HG03175 (cell line): Measurements from ENCODE around the gene GLMP.

ENCODE experiments used
- ATAC-seq: cut with Tn5 transposase; IDR thresholded peaks from one replicate; pipeline ENCODE4 v1.9.1; 2021; ENCODE audit warnings: mild to moderate bottlenecking, moderate library complexity; ENCODE audit not compliant: unreplicated experiment

GLMP gene

DNA sequence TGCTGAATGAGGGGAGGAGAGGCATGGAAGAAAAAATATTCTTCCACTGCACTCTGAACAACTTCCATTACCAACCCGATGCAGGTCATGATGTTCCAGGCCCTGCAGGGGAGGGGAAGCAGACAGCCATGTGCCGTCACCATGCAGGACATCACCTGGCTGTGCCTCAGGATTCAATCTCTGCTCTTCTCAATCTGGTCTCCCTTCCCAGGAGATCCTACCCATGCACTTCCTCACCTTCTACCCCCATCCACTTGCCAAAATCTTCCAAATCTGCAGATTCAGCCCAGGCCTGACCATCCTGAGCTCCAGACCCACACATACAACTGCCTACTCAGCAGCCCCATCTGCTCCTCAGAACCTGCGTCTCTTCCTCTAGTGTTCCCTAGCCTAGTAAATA, 41.8 kb downstream of the GLMP start:
- ATAC-seq, result no peak

DNA sequence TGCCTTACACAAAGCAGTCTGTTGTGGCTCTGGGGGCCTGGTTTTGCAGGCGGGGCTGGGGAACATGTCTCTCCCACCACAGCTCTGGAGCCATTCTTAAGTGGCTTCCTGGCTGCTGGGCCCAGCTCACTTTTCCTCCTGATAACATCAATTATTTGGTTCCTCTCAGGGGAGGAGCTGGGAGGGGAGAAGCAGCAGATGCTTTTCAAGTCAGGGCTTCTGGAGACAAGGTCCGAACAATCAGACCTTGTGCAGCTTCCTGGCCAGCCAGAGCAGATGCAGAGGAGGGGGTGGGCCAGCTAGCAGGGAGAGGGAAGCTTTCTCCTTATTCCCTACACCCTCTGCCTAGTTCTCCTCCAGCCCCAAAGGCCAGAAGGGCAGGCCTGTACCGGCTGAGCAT, 44.0 kb downstream of the GLMP start:
- no peak for ATAC-seq

DNA sequence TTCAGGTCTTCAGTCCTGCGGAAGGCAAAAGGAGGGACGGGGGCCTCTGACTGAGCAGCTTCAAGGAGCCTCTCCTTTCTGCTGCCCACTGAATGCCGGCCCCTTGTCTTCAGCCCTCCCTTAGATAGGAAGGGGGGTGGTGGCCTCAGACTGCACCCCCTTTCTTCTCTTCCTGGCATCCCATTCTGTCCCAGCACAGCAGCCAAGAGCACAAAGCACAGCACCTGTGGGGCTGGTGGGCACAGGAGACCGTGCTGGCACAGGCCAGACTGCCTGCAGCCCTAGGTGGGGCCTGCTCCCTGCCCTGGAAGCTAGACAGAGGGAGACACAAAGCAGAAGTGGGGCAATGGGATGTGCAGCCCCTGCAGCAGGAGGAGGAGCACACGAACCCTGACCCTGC, 45.9 kb downstream of the GLMP start:
- ATAC-seq, result no peak

DNA sequence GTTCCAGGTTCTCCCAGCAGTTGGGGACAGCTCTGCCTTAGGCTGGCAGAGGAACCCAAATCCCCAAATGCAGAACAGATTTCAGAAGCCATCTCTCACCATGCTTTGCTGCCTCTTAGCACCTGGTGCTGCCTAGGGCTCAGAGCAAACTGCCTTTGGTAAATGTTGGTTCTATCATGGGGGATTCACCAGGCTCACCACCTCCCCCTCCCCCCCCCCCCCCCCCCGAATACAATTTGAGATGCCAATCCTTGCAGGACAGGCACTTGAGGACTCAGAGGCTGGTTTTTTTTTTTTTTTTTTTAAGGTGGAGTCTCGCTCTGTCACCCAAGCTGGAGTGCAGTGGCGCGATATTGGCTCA, 47.2 kb downstream of the GLMP start:
- no peak for ATAC-seq

DNA sequence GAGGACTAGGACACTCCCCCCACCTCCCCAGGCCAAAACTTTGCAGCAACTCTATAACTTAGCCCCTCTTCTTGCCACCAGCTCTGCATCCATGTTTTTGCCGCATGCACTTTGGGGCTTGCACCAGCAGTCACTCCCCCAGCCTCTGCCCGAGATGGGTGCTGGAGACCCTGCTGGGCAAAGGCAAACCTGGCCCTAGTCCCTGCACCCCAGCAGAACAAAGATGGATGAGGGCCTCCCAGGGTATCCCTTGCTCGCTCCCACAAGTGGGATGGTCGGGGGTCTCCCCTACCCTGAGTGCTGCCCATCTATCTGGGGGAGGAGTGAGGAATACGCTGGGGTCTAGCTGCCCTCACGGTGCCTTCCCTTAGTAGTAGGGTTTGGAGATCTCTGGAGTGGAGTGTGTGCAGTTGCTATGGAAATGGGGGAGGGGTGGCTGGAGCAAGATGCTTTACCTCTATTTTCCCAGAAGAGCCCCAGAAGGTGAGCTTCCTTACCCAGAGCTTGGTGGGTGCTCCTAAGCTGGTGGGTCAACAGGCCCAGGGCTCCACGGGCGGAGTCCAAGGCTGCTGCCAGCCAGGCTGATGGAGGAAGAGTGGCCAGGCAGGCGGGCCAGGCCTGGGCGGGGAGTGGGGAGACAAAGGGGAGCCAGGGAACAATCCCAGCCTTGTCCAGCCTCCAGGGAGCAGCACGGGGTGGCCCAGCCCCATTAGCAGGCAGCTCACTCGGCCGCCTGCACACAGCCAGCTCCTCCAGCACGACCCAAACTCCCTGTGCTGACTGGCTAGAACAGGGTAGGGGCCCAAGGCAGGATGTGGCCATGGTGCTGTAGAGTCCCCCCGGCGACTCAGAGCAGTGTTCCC, 47.8 kb downstream of the GLMP start, which contains the start of gene PAQR6:
TSS of gene PAQR6 (minus strand) at position 597 of the 863 bp plus-strand sequence. CDS start 1,325 bp downstream, outside the sequence.
- ATAC-seq, result no peak

DNA sequence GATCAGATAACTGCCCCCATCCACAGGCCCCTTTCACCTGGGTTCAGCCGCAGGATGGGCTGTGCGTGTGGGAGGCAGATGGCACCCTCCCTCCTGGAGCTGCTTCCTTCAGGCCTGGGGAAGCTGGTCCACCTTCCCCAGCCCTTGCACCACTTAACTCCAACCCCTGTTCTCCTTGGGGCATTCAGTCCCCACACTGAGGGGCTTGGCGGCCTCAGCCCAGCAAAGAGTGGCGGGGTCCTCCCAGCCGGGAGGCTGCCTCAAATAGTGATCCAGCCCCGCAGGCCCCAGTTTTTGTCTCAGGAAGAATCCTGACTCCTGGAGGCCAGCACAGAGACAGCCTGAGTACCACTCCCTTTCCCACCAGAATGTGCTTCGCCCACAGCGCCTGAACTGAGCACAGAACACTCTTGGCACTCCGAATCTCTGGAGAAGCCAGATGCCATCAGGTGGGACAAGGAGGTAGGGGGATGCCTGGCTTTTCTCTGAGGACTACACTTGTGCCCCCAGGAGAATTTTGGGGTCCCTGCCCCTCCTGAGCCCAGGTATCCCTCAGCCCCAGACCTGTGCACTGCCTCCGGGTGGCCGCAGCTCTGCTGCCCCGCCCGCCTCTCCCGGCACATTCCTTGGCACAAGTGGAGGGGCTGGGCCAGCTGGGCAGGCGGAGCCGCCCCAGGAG, 48.6 kb downstream of the GLMP start:
- no peak for ATAC-seq

DNA sequence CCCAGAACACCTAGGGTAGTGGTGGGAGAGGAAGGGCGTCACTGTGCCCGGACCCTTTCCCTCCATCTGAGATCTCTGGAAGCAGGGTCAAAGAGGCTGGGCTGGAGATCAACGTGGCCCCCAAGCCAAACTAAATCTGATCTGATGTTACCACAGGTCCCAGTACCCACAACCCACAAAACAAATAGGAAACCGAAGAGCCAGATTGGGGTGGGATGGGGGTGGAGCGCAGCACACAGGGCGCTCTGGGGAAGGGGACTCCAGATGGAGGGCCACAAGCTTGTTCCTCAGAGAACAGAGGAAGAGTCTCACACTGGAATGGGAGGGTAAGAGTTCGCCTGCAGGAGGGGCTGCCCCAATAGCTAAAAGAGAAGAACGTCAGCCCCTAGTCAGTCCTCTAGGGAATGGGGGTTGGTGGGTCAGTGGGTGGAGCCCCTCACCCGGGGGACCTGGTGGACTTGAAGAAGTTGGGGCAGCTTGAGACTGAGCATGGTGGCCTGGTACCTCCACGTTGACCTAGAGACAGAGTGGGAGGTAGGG, 49.2 kb downstream of the GLMP start:
- ATAC-seq, result no peak

DNA sequence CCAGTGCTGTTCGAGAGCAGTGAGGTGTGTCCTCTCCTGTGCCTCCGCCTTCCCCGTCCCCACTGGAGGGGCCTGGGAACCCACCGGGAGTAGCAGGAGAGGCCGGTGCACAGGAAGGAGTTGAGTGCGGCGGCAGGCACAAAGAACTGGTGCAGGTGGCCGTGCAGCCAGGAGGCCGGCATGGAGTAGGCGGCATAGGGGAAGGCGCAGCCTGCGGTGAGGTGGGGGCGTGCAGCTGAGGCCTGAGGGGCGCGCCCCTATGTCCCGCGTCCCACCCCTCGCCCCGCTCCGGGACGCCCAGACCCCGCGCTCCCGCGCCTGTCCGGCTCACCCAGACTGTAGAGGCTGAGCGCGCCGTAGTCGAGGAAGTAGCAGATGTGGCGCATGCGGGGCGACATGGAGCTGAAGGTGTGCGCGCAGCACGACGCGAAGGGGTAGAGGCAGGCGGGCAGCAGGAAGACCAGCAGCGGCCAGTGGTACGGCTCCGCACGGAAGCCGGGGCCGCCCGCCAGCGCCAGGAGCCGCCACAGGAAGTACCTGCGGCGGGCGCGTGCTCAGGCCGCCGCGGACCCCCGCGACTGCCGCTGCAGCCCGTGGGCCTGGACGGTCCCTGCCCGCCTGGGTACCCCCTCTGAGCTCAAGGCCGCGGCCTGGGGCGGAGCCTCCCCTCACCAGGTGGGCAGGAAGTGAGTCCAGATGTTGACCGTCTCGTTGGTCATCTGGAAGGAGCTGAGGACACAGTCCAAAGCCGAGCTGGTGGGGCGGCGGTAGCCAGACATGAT, 49.8 kb downstream of the GLMP start:
- no peak for ATAC-seq

DNA sequence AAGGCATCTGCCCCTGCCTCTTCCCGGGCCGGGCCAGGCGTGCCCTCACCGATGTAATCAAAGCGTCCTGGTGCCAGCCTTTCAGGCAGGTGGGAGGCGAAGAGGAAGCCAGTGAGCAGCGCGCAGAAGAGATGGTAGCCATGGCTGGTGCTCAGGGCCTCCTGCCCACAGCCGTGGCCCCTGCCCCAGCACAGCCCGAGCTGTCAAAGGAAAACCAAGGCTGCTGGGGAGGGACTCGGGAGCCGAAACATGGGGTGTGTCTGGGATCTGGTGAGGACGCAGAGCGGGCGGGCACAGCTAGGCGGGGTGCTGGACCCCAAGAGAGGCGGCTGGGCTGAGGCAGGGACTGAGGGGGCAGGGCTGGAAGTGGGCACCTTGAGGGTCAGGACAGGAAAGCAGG, 50.8 kb downstream of the GLMP start:
- no peak for ATAC-seq

DNA sequence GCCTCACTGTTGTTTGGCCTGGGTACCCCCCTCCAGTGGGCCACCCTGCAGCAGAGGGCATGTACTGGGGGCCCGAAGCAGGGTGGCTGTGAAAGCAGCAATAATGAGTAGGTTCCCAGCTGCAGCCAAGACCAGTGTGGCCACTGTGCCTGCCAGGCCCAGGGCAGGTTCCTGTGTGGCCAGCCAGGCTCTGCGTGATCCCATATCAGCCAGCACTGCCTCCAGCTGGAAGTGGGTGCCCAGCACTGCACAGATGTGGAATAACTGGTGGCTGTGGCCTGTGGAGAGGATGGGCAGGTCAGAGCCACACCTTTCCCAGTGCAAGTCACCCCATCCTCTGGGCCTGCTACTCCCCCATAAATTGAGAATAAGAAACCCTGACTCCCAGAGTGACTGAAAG, 51.4 kb downstream of the GLMP start:
- ATAC-seq, result no peak

DNA sequence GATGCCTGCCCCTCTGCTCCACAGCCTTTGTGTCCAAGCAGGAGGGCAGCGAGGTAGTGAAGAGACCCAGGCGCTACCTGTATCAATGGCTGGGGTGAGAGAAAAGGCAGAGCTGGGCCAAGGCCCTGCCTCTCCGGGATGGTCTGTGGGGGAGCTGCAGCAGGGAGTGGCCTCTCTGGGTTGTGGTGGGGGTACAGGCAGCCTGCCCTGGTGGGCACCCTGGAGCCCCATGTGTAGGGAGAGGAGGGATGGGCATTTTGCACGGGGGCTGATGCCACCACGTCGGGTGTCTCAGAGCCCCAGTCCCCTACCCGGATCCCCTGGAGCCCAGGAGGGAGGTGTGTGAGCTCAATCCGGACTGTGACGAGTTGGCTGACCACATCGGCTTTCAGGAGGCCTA, 52.7 kb downstream of the GLMP start:
- no peak for ATAC-seq
